HFF-Myc (cell line): Measurements from ENCODE around the gene PEX11B.

Source experiments
- DNase-seq: peaks from one replicate; pipeline ENCODE4 v3.0.0-alpha.2; 2011; ENCODE audit warnings: low read depth; ENCODE audit errors: extremely low read depth
- H3K4me3 ChIP-seq: replicated peaks from 2 replicates; pipeline ENCODE4 v1.5.1; 2011; ENCODE audit warnings: low read depth, mild to moderate bottlenecking, control low read depth, low read length
- CTCF ChIP-seq: IDR thresholded peaks from 2 replicates; pipeline ENCODE4 v1.5.1; 2012; ENCODE audit warnings: mild to moderate bottlenecking, low read depth, low read length, control low read depth; ENCODE audit errors: missing control alignments

The PEX11B gene

GRCh38 chr1:145908653-145909052, 9.9 kb downstream of the PEX11B start:
- DNase-seq = no peak
- no peak overlapping the region for H3K4me3 ChIP-seq
- TF ChIP-seq CTCF = no peak

- no peak for DNase-seq
- H3K4me3 ChIP-seq = no peak overlapping the region
- no peak for TF ChIP-seq CTCF
These were observed 11.4 kb downstream of the PEX11B start for GRCh38 chr1:145906954-145907753.

- DNase-seq = no peak
- TF ChIP-seq CTCF = peak; percentile 4
- no peak overlapping the region for H3K4me3 ChIP-seq
These were observed 17.1 kb downstream of the PEX11B start for GRCh38 chr1:145901312-145902021.

GRCh38 chr1:145898756-145899155, 19.8 kb downstream of the PEX11B start:
- no peak for TF ChIP-seq CTCF
- H3K4me3 ChIP-seq = no peak overlapping the region
- no peak for DNase-seq

GRCh38 chr1:145897969-145898368, 20.5 kb downstream of the PEX11B start:
- no peak for DNase-seq

GRCh38 chr1:145895471-145895870, 23.0 kb downstream of the PEX11B start:
- H3K4me3 ChIP-seq = no peak overlapping the region
- TF ChIP-seq CTCF = no peak
- no peak for DNase-seq

More at GRCh38 chr1:145897969-145898368, 20.5 kb downstream of the PEX11B start:
- no peak overlapping the region for H3K4me3 ChIP-seq
- TF ChIP-seq CTCF = no peak
